ENCODE data around the gene ZFAND3. TPM values are rescaled to one million over a fixed set of nuclear protein-coding genes. Genes with fewer than 3 reads are reported as not detected.
A peak's percentile ranks its signal among the peaks of the same experiment; 100 is the strongest.

Gene ZFAND3
- total RNA-seq, 1 donor from 2014 or later: 50.7 TPM

GRCh38 chr6:37826188-37826587 is 6.7 kb downstream of the ZFAND3 start:
- no peak for DNase-seq (ENCODE audit: extremely low read depth, low read depth, low spot score)

- no peak for DNase-seq (ENCODE audit: extremely low read depth, low read depth, low spot score)
Observed at GRCh38 chr6:37826993-37827392, 7.5 kb downstream of the ZFAND3 start.

GRCh38 chr6:37827603-37828265 is 8.2 kb downstream of the ZFAND3 start:
- no peak for DNase-seq (ENCODE audit: extremely low read depth, low read depth, low spot score)

GRCh38 chr6:37830225-37830624 is 10.7 kb downstream of the ZFAND3 start:
- no peak for DNase-seq (ENCODE audit: extremely low read depth, low read depth, low spot score)

- no peak for DNase-seq (ENCODE audit: extremely low read depth, low read depth, low spot score)
Observed at GRCh38 chr6:37831457-37831856, 11.9 kb downstream of the ZFAND3 start.

GRCh38 chr6:37835923-37836322 is 16.4 kb downstream of the ZFAND3 start:
- DNase-seq (ENCODE audit: extremely low read depth, low read depth, low spot score): no peak

- no peak for DNase-seq (ENCODE audit: extremely low read depth, low read depth, low spot score)
Observed at GRCh38 chr6:37838219-37838921, 18.8 kb downstream of the ZFAND3 start.

GRCh38 chr6:37840143-37840939 is 20.8 kb downstream of the ZFAND3 start:
- DNase-seq (ENCODE audit: extremely low read depth, low read depth, low spot score): no peak

- no peak for DNase-seq (ENCODE audit: extremely low read depth, low read depth, low spot score)
Observed at GRCh38 chr6:37840940-37841300, 21.4 kb downstream of the ZFAND3 start.

- no peak for DNase-seq (ENCODE audit: extremely low read depth, low read depth, low spot score)
Observed at GRCh38 chr6:37845026-37845911, 25.7 kb downstream of the ZFAND3 start.

GRCh38 chr6:37845930-37846329 is 26.4 kb downstream of the ZFAND3 start:
- DNase-seq (ENCODE audit: extremely low read depth, low read depth, low spot score): no peak

GRCh38 chr6:37847704-37848103 is 28.2 kb downstream of the ZFAND3 start:
- DNase-seq (ENCODE audit: extremely low read depth, low read depth, low spot score): no peak

GRCh38 chr6:37848371-37848770 is 28.8 kb downstream of the ZFAND3 start:
- DNase-seq (ENCODE audit: extremely low read depth, low read depth, low spot score): no peak

- no peak for DNase-seq (ENCODE audit: extremely low read depth, low read depth, low spot score)
Observed at GRCh38 chr6:37850260-37850659, 30.7 kb downstream of the ZFAND3 start.

- no peak for DNase-seq (ENCODE audit: extremely low read depth, low read depth, low spot score)
Observed at GRCh38 chr6:37850728-37851285, 31.3 kb downstream of the ZFAND3 start.

- DNase-seq (ENCODE audit: extremely low read depth, low read depth, low spot score): no peak
Observed at GRCh38 chr6:37851997-37852524, 32.5 kb downstream of the ZFAND3 start.

GRCh38 chr6:37856285-37856684 is 36.8 kb downstream of the ZFAND3 start:
- DNase-seq (ENCODE audit: extremely low read depth, low read depth, low spot score): no peak

- no peak for DNase-seq (ENCODE audit: extremely low read depth, low read depth, low spot score)
Observed at GRCh38 chr6:37858363-37858762, 38.8 kb downstream of the ZFAND3 start.

- peak; percentile 27 for DNase-seq (ENCODE audit: extremely low read depth, low read depth, low spot score)
Observed at GRCh38 chr6:37860226-37860839, 40.8 kb downstream of the ZFAND3 start.

GRCh38 chr6:37861452-37861851 is 41.9 kb downstream of the ZFAND3 start:
- DNase-seq (ENCODE audit: extremely low read depth, low read depth, low spot score): no peak
